Neural progenitor cell (in vitro differentiated cells): ENCODE results near the gene SH3TC1. TPM values are rescaled to one million over a fixed set of nuclear protein-coding genes. Genes with fewer than 3 reads are reported as not detected.

Experiments used
- DNase-seq: peaks from one replicate; pipeline ENCODE4 v3.0.0-alpha.2; 2016; ENCODE audit warnings: low spot score
- H2AFZ ChIP-seq: fragments of 200-600 bp; sonication (generic); replicated peaks from 2 replicates; pipeline ENCODE4 v1.6.1; 2016; ENCODE audit warnings: antibody characterized with exemption
- H3F3A ChIP-seq: fragments of 200-600 bp; sonication (generic); 2 replicates; pipeline ENCODE4 v1.6.1; 2016; ENCODE audit warnings: antibody characterized with exemption, low read depth
- H3K27ac ChIP-seq: fragments of 200-600 bp; sonication (generic); 2 replicates; pipeline ENCODE4 v1.5.1; 2016; ENCODE audit warnings: mild to moderate bottlenecking
- H3K27me3 ChIP-seq: fragments of 200-600 bp; sonication (generic); 2 replicates; pipeline ENCODE4 v1.6.1; 2016; ENCODE audit warnings: mild to moderate bottlenecking, moderate library complexity
- H3K36me3 ChIP-seq: fragments of 200-600 bp; sonication (generic); 2 replicates; pipeline ENCODE4 v1.5.1; 2016
- H3K4me1 ChIP-seq: fragments of 200-600 bp; sonication (generic); 2 replicates; pipeline ENCODE4 v1.6.1; 2016; ENCODE audit warnings: mixed run types
- H3K4me2 ChIP-seq: fragments of 200-600 bp; sonication (generic); 2 replicates; pipeline ENCODE4 v1.6.1; 2016
- H3K4me3 ChIP-seq: fragments of 200-600 bp; sonication (generic); 2 replicates; pipeline ENCODE4 v1.5.1; 2016
- H3K79me2 ChIP-seq: fragments of 200-600 bp; sonication (generic); 2 replicates; pipeline ENCODE4 v1.6.1; 2016; ENCODE audit warnings: low read depth
- H3K9ac ChIP-seq: fragments of 200-600 bp; sonication (generic); 2 replicates; pipeline ENCODE4 v1.6.1; 2016
- H3K9me3 ChIP-seq: fragments of 200-600 bp; sonication (generic); 2 replicates; pipeline ENCODE4 v1.5.1; 2016; ENCODE audit warnings: low read depth
- H4K20me1 ChIP-seq: fragments of 200-600 bp; sonication (generic); 2 replicates; pipeline ENCODE4 v1.6.1; 2016; ENCODE audit warnings: low read depth
- H3K27ac Mint-ChIP-seq: 3 replicates; pipeline ENCODE4 v1.8.0; 2021; ENCODE audit warnings: mixed read lengths
- H3K27me3 Mint-ChIP-seq: 2 replicates; pipeline ENCODE4 v1.8.0; 2022; ENCODE audit warnings: low read depth, mild to moderate bottlenecking, inconsistent platforms, moderate library complexity, mixed read lengths; ENCODE audit not compliant: insufficient read depth
- H3K36me3 Mint-ChIP-seq: 3 replicates; pipeline ENCODE4 v1.8.0; 2021; ENCODE audit warnings: mixed read lengths
- H3K4me1 Mint-ChIP-seq: 3 replicates; pipeline ENCODE4 v1.8.0; 2021; ENCODE audit warnings: mixed read lengths
- H3K4me3 Mint-ChIP-seq: 3 replicates; pipeline ENCODE4 v1.8.0; 2021; ENCODE audit warnings: mild to moderate bottlenecking, moderate library complexity, mixed read lengths
- H3K9me3 Mint-ChIP-seq: 3 replicates; pipeline ENCODE4 v1.8.0; 2020; ENCODE audit warnings: mixed read lengths
- EZH2 ChIP-seq: fragments of 200-600 bp; sonication (generic); IDR thresholded peaks from 2 replicates; pipeline ENCODE4 v1.6.1; 2017; ENCODE audit warnings: antibody characterized with exemption, mild to moderate bottlenecking, moderate library complexity
- EZH2phosphoT487 ChIP-seq: fragments of 200-600 bp; sonication (generic); IDR thresholded peaks from 2 replicates; pipeline ENCODE4 v1.6.1; 2017; ENCODE audit warnings: antibody characterized with exemption
- total RNA-seq: library from RNA; depleted of rRNA; stranded (reverse); fragments of >200 nt; gene quantifications from 2 replicates; pipeline ENCODE4 v1.2.3, GENCODE V29; 2015; ENCODE audit warnings: low replicate concordance
- TF ChIP-seq, protein P1 (sequence below): fragments of 200-600 bp; sonication (generic); IDR thresholded peaks from 2 replicates; pipeline ENCODE4 v1.5.1; 2017; ENCODE audit warnings: antibody characterized with exemption, mild to moderate bottlenecking

The SH3TC1 gene
- total RNA-seq, 1 donor from 2014 or later: 0.22 TPM

GRCh38 chr4:8211251-8211650 lies 12.2 kb downstream of the SH3TC1 start:
- Histone ChIP-seq H3K9me3 (no peaks in the 10 kb centered on the region), H3F3A (no peaks in the 10 kb centered on the region), H3K79me2 (no peaks in the 10 kb centered on the region), H3K27ac (no peak overlapping the region), H4K20me1 (no peaks in the 10 kb centered on the region), H3K4me1 (no peaks in the 10 kb centered on the region), H3K36me3 (no peaks in the 10 kb centered on the region), H3K4me3 (no peak overlapping the region), H3K9ac (no peak overlapping the region), H3K4me2 (no peak overlapping the region), H2AFZ (no peak overlapping the region), H3K27me3 (no peaks in the 10 kb centered on the region)
- Mint-ChIP-seq H3K4me3 (no peak overlapping the region), H3K27me3 (peaks cover 5% of the 10 kb centered on the region), H3K36me3 (no peaks in the 10 kb centered on the region), H3K9me3 (no peaks in the 10 kb centered on the region), H3K4me1 (peaks cover 32% of the 10 kb centered on the region), H3K27ac (peak overlapping the region; percentile 88)
- no peak for DNase-seq
- TF ChIP-seq, protein P1, sequence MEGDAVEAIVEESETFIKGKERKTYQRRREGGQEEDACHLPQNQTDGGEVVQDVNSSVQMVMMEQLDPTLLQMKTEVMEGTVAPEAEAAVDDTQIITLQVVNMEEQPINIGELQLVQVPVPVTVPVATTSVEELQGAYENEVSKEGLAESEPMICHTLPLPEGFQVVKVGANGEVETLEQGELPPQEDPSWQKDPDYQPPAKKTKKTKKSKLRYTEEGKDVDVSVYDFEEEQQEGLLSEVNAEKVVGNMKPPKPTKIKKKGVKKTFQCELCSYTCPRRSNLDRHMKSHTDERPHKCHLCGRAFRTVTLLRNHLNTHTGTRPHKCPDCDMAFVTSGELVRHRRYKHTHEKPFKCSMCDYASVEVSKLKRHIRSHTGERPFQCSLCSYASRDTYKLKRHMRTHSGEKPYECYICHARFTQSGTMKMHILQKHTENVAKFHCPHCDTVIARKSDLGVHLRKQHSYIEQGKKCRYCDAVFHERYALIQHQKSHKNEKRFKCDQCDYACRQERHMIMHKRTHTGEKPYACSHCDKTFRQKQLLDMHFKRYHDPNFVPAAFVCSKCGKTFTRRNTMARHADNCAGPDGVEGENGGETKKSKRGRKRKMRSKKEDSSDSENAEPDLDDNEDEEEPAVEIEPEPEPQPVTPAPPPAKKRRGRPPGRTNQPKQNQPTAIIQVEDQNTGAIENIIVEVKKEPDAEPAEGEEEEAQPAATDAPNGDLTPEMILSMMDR: no peak
- TF ChIP-seq EZH2phosphoT487: no peak
- no peak for TF ChIP-seq EZH2

DNA sequence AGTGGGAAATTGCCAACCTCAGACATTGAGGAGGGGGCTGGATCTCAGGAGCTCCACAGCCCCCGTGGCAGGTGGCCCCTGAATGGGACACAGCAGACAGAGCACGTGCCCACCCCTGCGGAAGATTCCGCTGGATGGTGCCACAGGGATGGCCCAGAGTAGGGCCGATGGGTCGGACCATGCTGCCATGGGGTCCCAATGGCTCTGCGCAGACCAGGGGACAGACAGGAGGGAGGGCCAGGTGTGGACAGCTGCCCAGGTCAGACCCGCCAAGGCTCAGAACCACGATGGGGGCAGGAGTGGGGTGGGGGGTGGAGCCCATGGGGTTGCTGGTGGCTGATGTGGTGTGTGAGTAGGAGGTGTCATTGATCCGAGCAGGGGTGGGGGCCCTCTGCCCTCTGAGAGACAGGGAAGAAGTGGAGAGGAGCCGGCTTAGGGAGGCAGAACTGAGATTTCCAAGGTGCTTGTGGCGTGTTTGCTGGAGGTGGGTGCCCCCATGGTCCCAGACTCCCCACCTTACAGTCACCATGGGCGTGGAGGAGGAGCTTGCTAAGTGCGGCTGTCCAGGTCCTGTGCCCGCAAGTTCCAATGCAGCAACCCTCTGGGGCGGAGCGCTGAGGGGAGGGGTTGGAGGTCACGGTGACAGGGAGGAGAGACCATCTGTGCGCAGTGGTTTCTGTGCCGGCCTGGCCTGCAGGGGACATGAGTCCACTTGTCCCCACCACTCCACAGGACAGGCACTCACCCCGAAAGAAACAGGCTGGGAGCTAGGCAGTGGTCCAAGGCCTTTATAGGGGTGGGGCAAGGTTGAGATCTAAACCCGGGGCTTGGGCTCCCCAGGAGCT lies 12.9 kb downstream of the SH3TC1 start:
- Mint-ChIP-seq H3K4me1 (peaks cover 32% of the 10 kb centered on the region), H3K27me3 (peaks cover 5% of the 10 kb centered on the region), H3K9me3 (no peaks in the 10 kb centered on the region), H3K27ac (peak overlapping the region; percentile 88), H3K4me3 (no peak overlapping the region), H3K36me3 (no peaks in the 10 kb centered on the region)
- TF ChIP-seq, protein P1: no peak
- no peak for TF ChIP-seq EZH2phosphoT487
- TF ChIP-seq EZH2: no peak
- H3K4me2 ChIP-seq: no peak overlapping the region
- no peak overlapping the region for H3K27ac ChIP-seq
- no peak overlapping the region for H3K9ac ChIP-seq
- no peaks in the 10 kb centered on the region for H3F3A ChIP-seq
- H3K27me3 ChIP-seq: no peaks in the 10 kb centered on the region
- no peak overlapping the region for H2AFZ ChIP-seq
- no peaks in the 10 kb centered on the region for H3K4me1 ChIP-seq
- H3K4me3 ChIP-seq: no peak overlapping the region
- H4K20me1 ChIP-seq: no peaks in the 10 kb centered on the region
- H3K9me3 ChIP-seq: no peaks in the 10 kb centered on the region
- no peaks in the 10 kb centered on the region for H3K79me2 ChIP-seq
- H3K36me3 ChIP-seq: no peaks in the 10 kb centered on the region
- DNase-seq: no peak

DNA sequence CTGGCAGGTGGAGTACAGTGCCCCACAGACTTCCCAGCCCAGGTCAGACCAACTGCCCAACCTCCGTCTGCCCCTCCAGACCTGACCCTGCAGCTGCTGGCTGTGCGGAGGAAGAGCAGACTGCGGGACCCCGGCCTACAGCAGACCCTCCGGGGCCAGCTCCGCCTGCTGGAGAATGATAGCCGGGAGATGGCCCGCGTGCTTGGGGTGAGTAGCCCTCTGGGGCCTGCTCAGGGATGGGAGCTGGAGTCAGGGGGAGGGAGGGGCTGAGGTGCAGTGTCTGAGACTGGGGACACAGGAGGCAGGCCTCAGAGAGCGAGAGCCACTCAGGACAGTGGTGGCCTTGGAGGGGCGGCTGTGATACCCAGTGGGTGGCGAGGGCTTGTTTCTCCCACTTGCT lies 13.5 kb downstream of the SH3TC1 start:
- Histone ChIP-seq H4K20me1 (no peaks in the 10 kb centered on the region), H3K27me3 (no peaks in the 10 kb centered on the region), H3F3A (no peaks in the 10 kb centered on the region), H3K4me1 (no peaks in the 10 kb centered on the region), H3K4me2 (no peak overlapping the region), H3K79me2 (no peaks in the 10 kb centered on the region), H3K36me3 (no peaks in the 10 kb centered on the region), H3K4me3 (no peak overlapping the region), H3K9ac (no peak overlapping the region), H3K9me3 (no peaks in the 10 kb centered on the region), H2AFZ (no peak overlapping the region), H3K27ac (no peak overlapping the region)
- no peak for DNase-seq
- TF ChIP-seq, protein P1: no peak
- no peak for TF ChIP-seq EZH2
- no peak for TF ChIP-seq EZH2phosphoT487
- Mint-ChIP-seq H3K4me1 (peaks cover 28% of the 10 kb centered on the region), H3K4me3 (no peak overlapping the region), H3K9me3 (no peaks in the 10 kb centered on the region), H3K27me3 (peaks cover 6% of the 10 kb centered on the region), H3K36me3 (no peaks in the 10 kb centered on the region), H3K27ac (no peak overlapping the region)
